CD4-positive, alpha-beta T cell treated with Interleukin-21 for 1 hour (primary cell): ENCODE measurements around the gene GTPBP2.
"Not testable (repeated sequence)": the region's sequence is repeated elsewhere in the genome, so short reads cannot be mapped to it uniquely, and the experiment has no call there.

Experiments
- DNase-seq: peaks from one replicate; pipeline ENCODE4 v3.0.0-alpha.2; 2020

Gene GTPBP2

DNA sequence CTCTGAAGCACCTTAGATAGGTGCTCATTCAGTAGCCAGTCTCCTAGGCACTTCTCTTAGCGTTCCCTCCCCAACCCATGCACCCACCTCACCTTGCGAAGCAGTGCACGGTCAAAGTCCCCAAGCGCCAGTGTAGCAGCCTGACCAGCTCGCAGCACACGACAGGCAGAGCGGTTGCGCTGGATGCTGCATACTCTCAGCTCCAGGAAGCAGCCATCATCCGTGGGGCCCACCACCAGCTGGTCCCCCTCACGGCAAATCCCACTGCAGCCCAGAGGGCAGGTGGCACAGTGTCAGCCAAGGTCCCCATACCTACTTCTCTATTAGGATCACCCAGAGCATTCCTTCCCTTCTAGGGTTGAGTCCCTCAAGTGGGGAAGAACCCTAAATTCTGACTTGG, 6.5 kb downstream of the GTPBP2 start:
- no peak for DNase-seq

DNA sequence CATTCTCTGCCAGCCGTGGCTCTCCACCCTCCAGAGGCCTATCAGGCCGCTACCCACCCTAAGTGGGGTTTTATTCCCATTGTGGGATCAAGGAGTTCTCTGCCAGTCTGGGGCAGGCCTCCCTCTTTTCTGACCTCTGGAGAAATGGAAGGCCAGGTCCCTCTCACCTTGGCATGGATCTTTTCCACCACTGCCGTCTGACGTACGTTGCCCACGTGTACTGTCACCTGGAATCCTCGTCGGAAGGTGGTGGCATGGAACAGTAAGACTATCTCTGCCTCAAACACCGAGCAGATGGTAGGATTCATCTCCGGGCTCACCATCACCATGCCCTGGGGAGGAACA, 7.3 kb downstream of the GTPBP2 start:
- DNase-seq, result no peak

DNA sequence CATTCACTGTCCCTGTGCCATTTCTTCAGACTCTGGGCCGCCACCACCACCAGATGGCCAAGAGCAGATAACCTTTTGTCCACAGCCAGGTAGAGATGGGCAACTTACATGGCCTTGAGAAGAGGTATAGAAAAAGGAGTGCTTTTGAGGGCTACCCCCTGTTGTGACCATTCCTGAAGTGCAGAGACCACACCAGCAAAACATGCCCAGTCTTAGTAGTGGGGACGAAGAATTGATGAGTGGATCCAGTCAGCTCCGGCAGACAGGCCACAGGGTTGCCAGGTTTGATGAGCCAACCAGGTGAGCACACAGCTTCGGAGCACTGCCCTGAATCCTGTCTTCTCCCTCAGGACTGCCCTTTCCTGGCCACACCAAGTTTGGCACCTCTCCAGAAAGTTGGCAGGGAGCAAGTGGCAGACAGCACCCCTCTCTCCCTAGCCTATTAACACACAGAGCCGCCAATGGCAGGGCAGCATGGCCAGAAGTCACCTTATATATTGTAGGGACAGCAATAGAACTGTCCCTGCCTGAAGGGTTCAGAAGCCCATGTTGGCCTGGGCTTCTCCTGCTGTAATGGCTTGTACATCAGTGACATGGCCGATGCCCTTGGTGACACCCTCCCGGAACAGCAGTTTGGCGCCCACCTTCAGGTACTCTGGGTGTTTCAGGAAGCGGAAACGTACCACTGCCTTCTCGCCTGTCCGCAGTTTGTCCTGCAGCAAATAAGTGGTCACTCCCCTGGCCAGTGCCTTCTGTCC, 7.8 kb downstream of the GTPBP2 start:
- no peak for DNase-seq

DNA sequence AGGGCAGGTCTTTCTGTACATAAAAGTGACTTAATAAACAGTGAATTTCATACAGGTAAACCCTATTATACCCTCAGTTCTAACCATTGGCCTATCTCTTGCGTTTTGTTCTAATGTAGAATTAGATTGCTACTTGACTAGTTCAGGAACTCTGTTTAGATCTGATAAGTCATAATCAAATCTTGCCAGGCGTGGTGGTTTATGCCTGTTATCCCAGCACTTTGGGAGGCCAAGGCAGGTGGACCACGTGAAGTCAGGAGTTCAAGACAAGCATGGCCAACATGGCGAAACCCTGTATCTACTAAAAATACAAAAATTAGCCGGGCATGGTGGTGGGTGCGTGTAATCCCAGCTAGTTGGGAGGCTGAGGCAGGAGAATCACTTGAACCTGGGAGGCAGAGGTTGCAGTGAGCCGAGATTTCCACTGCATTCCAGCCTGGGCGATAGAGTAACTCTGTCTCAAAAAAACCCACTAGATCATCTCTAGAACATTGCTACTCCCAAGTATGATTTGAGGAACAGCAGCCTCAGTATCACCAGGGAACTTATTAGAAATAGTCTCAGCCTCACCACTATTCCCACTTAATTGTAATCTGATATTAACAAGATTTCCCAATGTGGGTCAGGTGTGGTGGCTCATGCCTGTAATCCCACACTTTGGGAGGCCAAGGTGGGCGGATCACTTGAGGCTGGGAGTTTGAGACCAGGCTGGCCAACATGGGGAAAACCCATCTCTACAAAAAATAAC, 12.2 kb downstream of the GTPBP2 start:
- DNase-seq, result no peak

DNA sequence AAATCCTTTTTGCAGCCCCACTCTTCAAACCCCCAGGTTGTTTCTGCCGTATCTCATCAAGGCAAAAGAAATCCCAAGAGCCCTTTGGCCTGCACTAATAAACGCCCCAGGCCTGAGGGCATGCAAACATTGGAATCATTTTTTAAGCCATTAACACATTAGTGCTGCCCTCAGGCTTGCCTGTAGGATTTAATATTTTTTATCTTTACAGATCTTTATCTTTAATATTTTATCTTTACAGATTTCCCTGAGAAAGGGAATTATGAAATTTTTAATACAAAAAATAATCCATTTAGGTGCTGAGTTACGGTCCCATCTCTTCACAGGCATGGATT, 14.7 kb downstream of the GTPBP2 start:
- no peak for DNase-seq

DNA sequence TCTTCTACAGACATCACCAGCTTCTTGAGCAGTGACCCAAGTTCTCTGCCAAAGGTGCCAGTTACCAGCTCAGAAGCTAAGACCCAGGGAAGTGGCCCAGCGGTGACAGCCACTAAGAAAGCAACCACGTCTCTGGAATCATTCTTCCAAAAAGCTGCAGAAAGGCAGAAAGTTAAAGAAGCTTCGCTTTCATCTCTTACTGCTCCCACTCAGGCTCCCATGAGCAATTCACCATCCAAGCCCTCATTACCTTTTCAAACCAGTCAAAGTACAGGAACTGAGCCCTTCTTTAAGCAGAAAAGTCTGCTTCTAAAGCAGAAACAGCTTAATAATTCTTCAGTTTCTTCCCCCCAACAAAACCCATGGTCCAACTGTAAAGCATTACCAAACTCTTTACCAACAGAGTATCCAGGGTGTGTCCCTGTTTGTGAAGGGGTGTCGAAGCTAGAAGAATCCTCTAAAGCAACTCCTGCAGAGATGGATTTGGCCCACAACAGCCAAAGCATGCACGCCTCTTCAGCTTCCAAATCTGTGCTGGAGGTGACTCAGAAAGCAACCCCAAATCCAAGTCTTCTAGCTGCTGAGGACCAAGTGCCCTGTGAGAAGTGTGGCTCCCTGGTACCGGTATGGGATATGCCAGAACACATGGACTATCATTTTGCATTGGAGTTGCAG, 15.2 kb downstream of the GTPBP2 start:
- DNase-seq, result no peak

DNA sequence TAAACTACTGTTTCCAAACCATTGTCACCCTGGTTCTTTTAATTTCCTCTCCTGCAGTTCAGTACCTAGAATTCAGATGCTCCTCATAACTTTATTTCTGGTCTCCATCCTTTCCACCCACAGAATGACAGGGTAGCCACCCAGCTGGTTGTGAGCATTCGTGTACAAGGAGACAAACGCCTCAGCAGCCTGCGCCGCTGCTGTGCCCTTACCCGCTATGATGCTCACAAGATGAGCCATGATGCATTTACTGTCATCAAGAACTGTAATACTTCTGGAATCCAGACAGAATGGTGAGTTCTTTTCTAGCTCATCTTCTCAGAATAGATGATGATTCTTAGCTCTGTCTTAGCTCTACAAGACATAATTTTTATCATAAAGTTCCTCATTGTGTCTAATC, 18.6 kb downstream of the GTPBP2 start:
- no peak for DNase-seq

DNA sequence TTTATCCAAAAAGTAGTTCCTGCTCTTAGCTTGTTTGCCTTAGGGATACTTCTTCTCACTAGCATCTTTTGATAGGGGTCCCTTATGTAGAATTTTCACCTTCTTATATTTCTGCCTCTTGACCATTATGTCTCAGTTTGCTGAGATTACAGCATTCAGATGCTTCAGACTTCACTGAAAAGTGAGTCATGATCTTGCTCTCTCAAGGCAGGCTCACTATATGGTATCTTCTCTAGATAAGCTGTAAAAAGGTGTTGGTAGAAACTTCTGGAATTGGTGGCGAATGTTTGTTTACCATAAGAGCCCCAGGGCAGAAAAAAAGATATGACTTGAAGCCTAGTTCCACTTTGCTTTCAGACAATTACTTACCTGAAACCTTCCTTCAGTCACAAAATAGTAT, 19.7 kb downstream of the GTPBP2 start:
- no peak for DNase-seq

DNA sequence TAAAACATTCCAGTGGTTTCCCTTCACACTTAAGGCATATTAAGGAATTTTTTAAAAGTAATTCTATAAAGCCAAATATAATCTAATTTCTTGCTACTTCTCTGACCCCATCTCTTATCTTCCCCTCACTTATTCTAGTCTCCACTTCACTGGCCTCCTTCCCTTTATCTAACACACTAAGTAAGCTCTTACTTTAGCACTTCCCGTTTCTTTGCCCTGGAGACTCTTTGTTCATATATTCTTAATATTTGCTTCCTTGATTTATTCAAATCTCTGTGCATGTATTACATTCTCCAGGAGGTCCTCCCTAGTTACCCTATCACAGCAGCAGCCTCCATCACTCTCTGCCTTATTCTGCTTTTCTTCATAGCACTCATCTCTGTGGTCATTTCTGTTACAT, 20.3 kb downstream of the GTPBP2 start:
- no peak for DNase-seq

DNA sequence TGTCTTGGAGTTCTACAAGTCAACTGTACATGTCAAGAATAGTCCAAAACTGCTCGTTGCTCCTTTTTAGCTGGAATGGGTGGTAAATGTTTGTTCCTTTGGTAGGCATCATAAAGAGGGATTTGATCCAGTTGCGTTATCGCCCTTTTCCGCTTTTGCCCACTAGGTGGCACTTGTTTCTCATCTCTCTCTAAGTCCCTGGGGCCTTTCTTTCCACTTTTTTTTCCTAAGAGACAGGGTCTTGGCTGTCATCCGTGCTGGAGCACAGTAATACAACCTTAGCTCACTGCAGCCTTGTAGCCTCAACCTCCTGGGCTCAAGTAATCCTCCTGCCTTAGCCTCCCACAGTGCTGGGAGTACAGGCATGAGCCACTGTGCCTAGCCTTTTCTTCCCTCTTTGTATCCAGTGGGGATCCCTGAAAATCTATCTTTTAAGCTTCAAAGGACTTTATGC, 20.7 kb downstream of the GTPBP2 start:
- peak; percentile 58 for DNase-seq

DNA sequence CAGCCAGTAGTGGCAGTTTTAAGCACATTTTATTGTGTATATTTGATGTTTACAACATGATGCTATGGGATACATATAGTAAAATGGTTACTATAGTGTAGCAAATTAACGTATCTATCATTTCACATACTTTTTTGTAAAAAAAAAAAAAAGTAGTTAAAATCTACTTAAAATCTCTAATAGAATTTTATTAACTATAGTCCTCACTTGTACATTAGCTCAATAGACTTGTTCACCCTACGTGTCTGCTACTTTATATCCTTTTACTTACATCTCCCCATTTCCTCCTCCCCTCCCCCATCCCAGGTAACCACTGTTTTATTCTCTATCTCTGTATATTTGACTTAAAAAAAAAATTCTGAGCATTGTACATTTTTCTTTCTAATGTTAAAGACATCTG, 23.0 kb downstream of the GTPBP2 start:
- DNase-seq, result no peak

DNA sequence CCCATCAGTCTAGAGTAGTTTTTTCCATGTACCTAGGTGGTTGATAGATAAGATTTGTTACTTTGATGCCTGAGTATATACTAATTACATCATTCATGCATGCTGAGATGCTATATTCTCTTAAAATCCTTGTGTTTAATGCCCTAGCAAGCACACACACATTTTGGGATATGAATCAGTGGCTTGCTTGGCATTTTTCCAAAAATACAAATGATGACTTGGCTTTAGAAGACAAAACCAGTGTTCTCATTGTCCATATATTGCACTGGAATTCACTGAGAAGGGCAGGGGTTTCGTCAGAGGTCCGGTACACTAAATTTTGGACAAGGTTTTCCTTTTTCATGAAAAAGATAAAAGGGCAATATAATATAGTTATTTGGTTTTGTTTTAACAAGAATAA, 24.9 kb downstream of the GTPBP2 start:
- no peak for DNase-seq

DNA sequence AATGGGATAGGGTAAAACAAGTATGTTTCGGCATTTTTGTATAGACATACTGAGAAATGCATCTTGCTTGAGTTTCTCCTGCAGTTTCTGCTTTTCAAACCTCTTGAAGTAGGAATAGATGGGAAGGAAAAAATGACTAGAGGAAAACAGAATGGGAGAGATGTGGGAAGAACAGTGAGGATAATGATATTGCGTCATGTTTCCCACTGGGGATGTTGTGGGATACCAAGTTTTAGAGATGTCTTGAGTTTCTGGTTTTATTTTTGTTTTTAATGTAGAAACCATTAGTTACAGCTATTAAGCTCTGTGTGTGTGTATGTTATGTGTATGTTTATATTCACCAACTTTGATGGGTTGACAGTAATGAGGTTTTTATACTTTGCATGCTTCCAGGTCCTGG, 28.5 kb downstream of the GTPBP2 start:
- no peak for DNase-seq

DNA sequence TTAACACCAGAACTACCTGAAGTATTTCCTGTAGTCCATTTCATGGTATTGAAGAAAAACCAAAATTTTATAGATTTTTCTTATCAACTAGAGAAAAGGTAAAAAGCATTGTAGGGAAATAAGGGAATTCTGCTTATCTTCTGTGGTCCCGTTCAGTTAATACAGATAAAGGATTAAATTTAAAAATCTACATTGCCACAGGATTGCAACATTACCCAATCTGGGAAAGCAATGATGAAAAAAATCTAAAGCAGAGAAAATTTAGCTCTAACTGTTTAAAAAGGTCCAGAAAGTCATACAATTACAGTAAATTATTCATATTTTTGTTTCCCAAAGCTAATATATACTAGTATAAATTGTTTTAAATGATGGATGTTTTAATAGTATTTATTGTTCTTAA, 35.1 kb downstream of the GTPBP2 start:
- DNase-seq, result no peak

DNA sequence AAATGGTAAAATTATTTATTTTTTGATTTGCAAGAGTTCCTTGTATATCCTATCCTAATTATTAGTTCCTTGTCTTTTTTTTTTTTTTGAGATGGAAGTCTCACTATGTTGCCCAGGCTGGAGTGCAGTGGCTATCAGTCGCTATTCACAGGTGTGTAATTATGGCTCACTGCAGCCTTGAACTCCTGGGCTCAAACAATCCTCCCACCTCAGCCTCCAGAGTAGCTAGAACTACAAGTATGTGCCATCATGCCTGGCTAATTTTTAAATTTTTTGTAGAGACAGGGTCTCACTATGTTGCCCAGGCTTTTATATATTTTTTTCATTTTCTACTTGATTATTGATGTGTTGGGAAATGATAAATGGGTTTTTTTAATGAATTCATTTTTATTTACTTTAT, 39.5 kb downstream of the GTPBP2 start:
- not testable (repeated sequence) for DNase-seq

DNA sequence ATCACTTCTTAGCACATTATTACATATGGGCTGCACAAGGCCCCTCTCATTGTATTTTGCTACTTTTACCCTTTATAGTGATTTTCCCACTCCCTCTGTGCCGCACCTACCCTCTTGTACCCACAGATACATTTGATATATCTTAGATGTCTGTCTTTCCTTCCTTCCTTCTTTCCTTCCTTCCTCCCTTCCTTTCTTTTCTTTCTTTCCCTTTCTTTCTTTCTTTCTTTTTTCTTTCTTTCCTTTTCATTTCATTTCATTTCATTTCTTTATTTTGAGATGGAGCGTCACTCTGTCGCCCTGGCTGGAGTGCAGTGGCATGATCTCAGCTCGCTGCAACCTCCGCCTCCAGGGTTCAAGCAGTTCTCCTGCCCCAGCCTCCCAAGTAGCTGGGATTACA, 40.9 kb downstream of the GTPBP2 start:
- DNase-seq, result no peak

DNA sequence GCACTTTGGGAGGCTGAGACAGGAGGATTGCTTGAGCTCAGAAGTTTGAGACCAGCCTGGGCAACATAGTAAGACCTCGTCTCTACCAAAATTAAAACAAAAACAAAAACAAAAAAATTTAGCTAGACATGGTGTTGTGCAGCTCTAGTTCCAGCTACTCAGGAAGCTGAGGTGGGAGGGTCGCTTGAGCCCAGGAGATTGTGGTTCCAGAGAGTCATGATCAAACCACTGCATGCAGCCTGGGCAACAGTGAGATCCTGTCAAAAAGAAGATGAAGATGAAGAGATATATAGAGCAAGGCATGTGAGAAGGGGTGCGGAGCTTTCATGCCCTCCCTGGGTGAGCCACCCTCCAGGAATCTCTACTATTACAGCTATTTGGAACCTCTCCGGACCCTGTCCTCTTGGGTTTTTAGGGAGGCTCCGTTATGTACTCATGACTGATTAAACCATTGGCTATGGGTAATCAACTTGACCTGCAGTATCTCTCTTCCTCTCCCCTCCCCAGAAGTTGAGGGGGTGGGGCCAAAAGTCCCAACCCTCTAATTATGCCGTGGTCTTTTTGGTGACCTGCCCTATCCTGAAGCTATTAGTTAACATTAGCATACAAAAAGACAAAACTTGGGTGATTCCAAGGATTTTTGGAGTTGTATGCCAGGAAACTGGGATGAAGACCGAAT, 44.0 kb downstream of the GTPBP2 start:
- DNase-seq, result peak; percentile 45

DNA sequence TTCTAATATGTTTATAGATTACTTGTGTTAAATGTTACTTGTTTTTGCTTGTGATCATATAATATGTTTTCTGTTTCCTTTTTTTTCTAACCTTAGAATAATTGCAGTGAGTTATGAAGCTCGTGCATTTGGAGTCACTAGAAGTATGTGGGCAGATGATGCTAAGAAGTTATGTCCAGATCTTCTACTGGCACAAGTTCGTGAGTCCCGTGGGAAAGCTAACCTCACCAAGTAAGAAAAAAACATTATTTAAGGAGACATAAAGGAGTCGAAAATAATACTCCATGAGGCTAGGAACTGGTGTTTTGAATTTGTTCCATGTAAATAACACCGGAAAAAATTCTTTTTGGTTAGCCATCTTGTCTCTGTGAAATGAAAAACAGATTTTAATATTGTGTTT, 46.2 kb downstream of the GTPBP2 start:
- no peak for DNase-seq

DNA sequence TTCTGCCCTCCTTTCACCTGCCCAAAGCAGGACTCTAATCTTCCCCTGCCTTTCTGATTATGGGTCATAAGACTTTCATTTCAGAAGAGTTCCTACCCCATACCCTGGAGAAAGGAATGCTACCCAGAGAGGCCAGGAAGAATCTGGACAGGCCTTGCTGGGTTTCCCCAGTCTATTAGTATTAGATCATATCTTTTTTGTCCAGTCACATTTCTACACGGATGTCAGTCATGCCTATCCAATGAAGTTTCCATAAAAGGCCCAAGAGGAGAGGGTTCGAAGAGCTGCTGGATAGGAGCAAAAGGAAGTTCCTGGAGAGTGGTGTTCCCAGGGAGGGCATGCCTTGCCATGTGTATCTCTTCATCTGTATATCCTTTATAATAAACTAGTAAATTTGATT, 49.9 kb downstream of the GTPBP2 start:
- DNase-seq, result no peak

DNA sequence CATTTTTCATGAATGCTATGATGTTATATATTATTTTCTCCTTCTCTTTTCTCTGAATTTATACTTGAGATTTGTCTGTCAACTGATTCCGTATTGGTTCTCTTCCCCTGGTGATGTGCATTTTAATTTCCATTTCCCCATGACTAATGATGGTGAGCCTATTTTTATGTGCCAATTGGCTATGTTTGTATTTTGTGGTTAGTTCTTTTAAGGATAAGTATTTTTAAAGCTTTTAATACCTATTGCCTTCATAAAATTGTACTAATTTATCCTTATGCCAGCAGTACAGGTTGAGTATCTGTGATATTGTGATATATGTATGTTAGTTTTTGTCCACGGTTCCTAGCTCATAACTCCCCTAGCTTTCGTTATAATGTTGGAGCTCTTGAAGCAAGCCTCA, 50.3 kb downstream of the GTPBP2 start:
- DNase-seq, result no peak

DNA sequence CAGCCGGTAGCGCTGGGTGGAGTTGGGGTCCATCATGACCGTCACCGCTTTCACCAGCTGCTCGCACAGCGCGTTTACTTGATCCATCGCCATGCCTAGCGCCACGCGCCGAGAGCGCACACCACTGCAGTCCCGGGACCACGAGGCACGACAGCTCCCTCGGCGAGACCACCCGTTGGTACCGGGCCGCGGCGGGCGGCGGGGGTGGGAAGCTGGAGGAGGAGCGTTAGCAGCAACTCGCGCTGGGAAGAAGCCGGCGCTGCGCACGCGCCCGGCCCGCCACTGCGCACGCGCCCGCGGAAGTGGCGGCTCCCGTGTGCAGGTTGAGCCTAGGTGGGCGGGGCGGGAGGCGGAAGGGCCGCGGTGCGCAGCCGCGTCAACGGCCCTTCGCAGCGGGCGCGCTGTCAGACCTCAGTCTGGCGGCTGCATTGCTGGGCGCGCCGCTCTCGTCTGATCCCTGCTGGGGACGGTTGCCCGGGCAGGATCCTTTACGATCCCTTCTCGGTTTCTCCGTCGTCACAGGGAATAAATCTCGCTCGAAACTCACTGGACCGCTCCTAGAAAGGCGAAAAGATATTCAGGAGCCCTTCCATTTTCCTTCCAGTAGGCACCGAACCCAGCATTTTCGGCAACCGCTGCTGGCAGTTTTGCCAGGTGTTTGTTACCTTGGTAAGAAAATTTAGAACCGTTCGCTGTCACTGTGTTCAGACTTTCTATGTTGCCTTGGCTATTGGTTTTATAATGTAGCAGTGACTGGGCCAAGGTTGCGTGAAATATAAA, 53.1 kb downstream of the GTPBP2 start, which contains the start of the genes POLH and XPO5:
POLH (plus strand) TSS at position 414 of the 780 bp plus-strand sequence. CDS start 6,135 bp downstream, outside the sequence.
XPO5 (minus strand) TSS at position 267 of the 780 bp plus-strand sequence; CDS start at position 93, 174 bp downstream.
- peak; percentile 92 for DNase-seq

DNA sequence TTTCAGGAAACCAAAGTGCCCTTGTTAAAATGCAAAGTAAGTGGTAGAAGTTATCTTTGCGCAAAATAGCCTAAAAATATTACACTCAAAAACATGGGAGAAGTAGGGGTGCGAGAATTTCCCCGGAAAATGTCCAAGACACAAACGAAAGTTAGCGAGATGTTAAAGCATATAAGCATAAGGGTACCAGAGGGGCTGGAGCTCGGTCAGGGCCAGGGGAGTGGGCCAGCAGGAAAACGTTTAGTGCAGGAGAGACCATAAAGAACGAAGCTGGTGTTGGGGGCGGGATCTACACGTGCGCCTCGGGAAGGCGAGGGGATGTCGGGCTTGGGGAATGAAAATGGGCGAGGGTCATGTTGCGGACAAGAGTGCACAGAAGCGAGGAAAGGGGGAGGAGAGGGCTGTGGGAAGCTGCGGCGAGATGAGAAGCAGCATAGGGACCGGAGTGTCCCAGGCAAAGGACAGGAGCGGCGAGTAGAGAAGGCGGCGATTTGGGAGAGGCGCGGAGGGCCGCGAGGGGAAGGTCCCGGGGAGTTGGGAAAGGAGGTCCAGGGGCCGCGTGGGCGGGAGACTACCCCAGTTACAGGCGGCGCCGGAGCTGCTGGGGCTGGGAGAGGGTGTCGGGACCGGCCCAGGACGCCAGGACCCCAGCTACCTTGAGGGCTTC, 53.8 kb downstream of the GTPBP2 start:
- DNase-seq, result no peak
